ENCODE results near the gene AFF3. TPM values are rescaled to one million over a fixed set of nuclear protein-coding genes. Genes with fewer than 3 reads are reported as not detected.

Gene AFF3
- total RNA-seq, 1 donor from 2014 or later, result 12.2 TPM

DNA sequence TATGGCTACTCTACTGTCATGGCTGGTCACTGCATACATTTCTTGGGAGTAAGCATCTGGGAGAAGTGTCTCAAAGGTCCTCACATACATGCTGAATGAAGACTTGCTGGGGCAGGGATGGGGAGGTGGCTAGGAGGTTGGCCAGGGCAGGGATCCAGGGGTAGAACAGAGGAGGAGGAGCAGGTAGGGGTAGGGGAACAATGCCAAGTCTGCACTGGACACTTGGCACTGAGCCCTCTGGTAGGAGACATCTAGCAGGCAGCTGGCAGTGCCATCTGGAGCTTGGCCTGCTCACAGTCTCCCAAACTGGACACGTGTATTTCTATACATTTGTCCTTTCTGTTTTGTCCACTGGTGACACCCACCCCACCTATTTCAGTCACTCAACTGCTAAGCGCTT lies 589.9 kb downstream of the AFF3 start:
- H3K36me3 Mint-ChIP-seq (ENCODE audit: low read depth, unreplicated experiment), result no peaks in the 10 kb centered on the region
- peaks cover 2% of the 10 kb centered on the region for H3K27me3 Mint-ChIP-seq (ENCODE audit: unreplicated experiment)
- DNase-seq (ENCODE audit: low spot score), result no peak
- H3K4me1 Mint-ChIP-seq (ENCODE audit: unreplicated experiment), result no peaks in the 10 kb centered on the region
- TF ChIP-seq, protein P1, sequence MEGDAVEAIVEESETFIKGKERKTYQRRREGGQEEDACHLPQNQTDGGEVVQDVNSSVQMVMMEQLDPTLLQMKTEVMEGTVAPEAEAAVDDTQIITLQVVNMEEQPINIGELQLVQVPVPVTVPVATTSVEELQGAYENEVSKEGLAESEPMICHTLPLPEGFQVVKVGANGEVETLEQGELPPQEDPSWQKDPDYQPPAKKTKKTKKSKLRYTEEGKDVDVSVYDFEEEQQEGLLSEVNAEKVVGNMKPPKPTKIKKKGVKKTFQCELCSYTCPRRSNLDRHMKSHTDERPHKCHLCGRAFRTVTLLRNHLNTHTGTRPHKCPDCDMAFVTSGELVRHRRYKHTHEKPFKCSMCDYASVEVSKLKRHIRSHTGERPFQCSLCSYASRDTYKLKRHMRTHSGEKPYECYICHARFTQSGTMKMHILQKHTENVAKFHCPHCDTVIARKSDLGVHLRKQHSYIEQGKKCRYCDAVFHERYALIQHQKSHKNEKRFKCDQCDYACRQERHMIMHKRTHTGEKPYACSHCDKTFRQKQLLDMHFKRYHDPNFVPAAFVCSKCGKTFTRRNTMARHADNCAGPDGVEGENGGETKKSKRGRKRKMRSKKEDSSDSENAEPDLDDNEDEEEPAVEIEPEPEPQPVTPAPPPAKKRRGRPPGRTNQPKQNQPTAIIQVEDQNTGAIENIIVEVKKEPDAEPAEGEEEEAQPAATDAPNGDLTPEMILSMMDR (IDR thresholded peaks at IDR 0.05; ENCODE audit: unreplicated experiment), result no peak
- H3K4me3 Mint-ChIP-seq (ENCODE audit: unreplicated experiment), result no peak overlapping the region
- H3K27ac Mint-ChIP-seq (ENCODE audit: unreplicated experiment), result peak overlapping the region; percentile 13
- H3K9me3 Mint-ChIP-seq (ENCODE audit: unreplicated experiment), result no peaks in the 10 kb centered on the region

DNA sequence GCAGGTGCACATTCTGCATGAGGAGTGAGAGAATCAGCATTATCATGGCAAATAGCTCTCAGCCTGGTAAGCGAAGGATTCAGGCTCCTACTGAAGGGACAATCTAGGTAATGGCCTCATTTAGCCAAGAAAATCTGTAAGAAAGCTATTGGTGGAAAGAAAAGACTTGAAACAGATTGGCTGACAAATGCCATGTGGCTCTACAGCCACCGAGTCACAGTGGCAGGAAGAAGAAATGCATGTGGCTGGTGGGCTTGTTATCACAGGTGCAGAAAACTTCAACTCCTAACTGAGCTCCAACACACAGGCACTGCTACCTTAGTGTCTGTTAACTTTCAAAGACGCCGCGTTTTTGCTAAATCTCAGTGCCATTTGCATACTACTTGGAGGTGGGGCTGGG lies 592.0 kb downstream of the AFF3 start:
- TF ChIP-seq, protein P1 (IDR thresholded peaks at IDR 0.05; ENCODE audit: unreplicated experiment), result no peak
- DNase-seq (ENCODE audit: low spot score), result no peak
- Mint-ChIP-seq H3K27ac (ENCODE audit: unreplicated experiment) (no peak overlapping the region), H3K4me1 (ENCODE audit: unreplicated experiment) (no peaks in the 10 kb centered on the region), H3K36me3 (ENCODE audit: low read depth, unreplicated experiment) (no peaks in the 10 kb centered on the region), H3K9me3 (ENCODE audit: unreplicated experiment) (no peaks in the 10 kb centered on the region), H3K27me3 (ENCODE audit: unreplicated experiment) (peaks cover 2% of the 10 kb centered on the region), H3K4me3 (ENCODE audit: unreplicated experiment) (no peak overlapping the region)

DNA sequence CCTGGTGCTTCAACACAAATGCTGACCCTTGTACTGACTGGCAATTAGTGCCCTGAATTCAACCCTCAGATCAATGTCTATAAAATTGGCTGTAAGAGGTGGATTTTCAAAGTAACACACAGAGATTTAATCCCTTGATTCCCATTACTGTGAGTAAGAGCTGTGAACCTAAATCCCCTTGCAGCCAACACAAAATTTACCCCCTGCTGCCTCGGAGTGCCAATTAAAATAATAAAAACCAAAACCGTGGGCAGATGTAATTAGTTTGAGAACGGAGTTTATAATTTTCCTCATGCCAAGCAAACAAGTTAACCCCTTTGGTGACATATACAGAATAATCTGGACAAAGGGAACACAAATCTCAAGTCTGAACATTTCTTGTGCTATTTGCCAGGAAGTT lies 596.8 kb downstream of the AFF3 start:
- TF ChIP-seq, protein P1 (IDR thresholded peaks at IDR 0.05; ENCODE audit: unreplicated experiment), result no peak
- H3K4me3 Mint-ChIP-seq (ENCODE audit: unreplicated experiment), result no peak overlapping the region
- no peaks in the 10 kb centered on the region for H3K9me3 Mint-ChIP-seq (ENCODE audit: unreplicated experiment)
- H3K27ac Mint-ChIP-seq (ENCODE audit: unreplicated experiment), result no peak overlapping the region
- no peaks in the 10 kb centered on the region for H3K4me1 Mint-ChIP-seq (ENCODE audit: unreplicated experiment)
- no peak for DNase-seq (ENCODE audit: low spot score)
- no peaks in the 10 kb centered on the region for H3K36me3 Mint-ChIP-seq (ENCODE audit: low read depth, unreplicated experiment)
- no peaks in the 10 kb centered on the region for H3K27me3 Mint-ChIP-seq (ENCODE audit: unreplicated experiment)

DNA sequence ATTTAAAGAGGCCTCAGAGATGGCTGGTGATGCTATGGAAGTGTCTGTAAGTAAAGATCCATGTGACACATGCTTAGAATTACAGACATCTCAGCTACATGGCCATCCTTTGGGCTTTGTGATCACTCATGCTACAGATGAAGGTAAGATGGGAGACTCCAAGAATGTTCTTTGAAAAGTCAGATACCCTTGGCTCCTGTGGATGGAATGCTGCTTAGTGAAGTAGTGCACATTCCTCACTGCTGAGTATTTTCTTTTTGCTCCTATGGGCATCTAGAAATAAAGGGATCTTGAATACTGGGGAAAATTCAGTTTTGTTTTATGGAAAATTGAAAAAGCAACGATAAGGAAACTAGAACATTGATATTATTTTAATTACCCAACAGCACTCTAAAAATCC lies 597.3 kb downstream of the AFF3 start:
- Mint-ChIP-seq H3K4me3 (ENCODE audit: unreplicated experiment) (no peak overlapping the region), H3K27ac (ENCODE audit: unreplicated experiment) (no peak overlapping the region)

DNA sequence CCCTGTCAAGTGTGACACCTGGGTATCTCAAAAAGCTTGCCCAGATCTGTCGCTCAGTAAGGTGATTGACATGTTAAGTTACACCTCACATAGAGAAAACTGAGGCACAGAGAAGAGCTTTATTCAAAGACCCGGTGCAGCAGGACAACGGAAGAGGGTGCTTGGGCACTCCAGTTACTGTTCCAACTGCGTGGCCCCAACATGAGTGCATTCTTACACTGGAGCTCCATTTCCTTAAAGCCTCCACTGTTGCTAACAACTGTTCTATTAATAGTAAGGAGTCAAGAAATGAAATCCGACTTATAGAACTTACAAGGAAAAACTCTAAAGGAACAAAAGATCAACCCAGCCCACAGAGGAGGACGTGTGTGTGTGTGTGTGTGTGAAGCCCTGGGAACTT lies 597.8 kb downstream of the AFF3 start:
- H3K4me3 Mint-ChIP-seq (ENCODE audit: unreplicated experiment), result no peak overlapping the region
- no peak overlapping the region for H3K27ac Mint-ChIP-seq (ENCODE audit: unreplicated experiment)
- no peaks in the 10 kb centered on the region for H3K9me3 Mint-ChIP-seq (ENCODE audit: unreplicated experiment)

More for the DNA sequence above, 597.3 kb downstream of the AFF3 start:
- H3K4me1 Mint-ChIP-seq (ENCODE audit: unreplicated experiment), result no peaks in the 10 kb centered on the region
- H3K9me3 Mint-ChIP-seq (ENCODE audit: unreplicated experiment), result no peaks in the 10 kb centered on the region
- no peak for DNase-seq (ENCODE audit: low spot score)
- TF ChIP-seq, protein P1 (IDR thresholded peaks at IDR 0.05; ENCODE audit: unreplicated experiment), result no peak
- no peaks in the 10 kb centered on the region for H3K27me3 Mint-ChIP-seq (ENCODE audit: unreplicated experiment)
- H3K36me3 Mint-ChIP-seq (ENCODE audit: low read depth, unreplicated experiment), result no peaks in the 10 kb centered on the region

More for the DNA sequence above, 597.8 kb downstream of the AFF3 start:
- TF ChIP-seq, protein P1 (IDR thresholded peaks at IDR 0.05; ENCODE audit: unreplicated experiment), result no peak
- no peak for DNase-seq (ENCODE audit: low spot score)
- Mint-ChIP-seq H3K27me3 (ENCODE audit: unreplicated experiment) (no peaks in the 10 kb centered on the region), H3K36me3 (ENCODE audit: low read depth, unreplicated experiment) (no peaks in the 10 kb centered on the region), H3K4me1 (ENCODE audit: unreplicated experiment) (no peaks in the 10 kb centered on the region)
